ENCODE results near the gene NADSYN1. TPM values are rescaled to one million over a fixed set of nuclear protein-coding genes. Genes with fewer than 3 reads are reported as not detected.

The NADSYN1 gene
- total RNA-seq, 1 experiment from 2014 or later, result 79.7 TPM

- intact Hi-C loops (cut with micrococcal nuclease; ENCODE audit: unreplicated experiment), result no loop called here
- CTCF ChIA-PET, result no interaction called here
- H3K27me3 Mint-ChIP-seq (ENCODE audit: unreplicated experiment), result no peaks in the 10 kb centered on the region
- TF ChIP-seq, protein P1, sequence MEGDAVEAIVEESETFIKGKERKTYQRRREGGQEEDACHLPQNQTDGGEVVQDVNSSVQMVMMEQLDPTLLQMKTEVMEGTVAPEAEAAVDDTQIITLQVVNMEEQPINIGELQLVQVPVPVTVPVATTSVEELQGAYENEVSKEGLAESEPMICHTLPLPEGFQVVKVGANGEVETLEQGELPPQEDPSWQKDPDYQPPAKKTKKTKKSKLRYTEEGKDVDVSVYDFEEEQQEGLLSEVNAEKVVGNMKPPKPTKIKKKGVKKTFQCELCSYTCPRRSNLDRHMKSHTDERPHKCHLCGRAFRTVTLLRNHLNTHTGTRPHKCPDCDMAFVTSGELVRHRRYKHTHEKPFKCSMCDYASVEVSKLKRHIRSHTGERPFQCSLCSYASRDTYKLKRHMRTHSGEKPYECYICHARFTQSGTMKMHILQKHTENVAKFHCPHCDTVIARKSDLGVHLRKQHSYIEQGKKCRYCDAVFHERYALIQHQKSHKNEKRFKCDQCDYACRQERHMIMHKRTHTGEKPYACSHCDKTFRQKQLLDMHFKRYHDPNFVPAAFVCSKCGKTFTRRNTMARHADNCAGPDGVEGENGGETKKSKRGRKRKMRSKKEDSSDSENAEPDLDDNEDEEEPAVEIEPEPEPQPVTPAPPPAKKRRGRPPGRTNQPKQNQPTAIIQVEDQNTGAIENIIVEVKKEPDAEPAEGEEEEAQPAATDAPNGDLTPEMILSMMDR (IDR thresholded peaks at IDR 0.05; ENCODE audit: unreplicated experiment), result no peak
- H3K4me3 Mint-ChIP-seq (ENCODE audit: low read depth, unreplicated experiment), result no peak overlapping the region
- H3K36me3 Mint-ChIP-seq (ENCODE audit: insufficient read depth, unreplicated experiment), result peaks cover 44% of the 10 kb centered on the region
- no peaks in the 10 kb centered on the region for H3K9me3 Mint-ChIP-seq (ENCODE audit: low read depth, unreplicated experiment)
- no peak overlapping the region for H3K27ac Mint-ChIP-seq (ENCODE audit: unreplicated experiment)
- no TSS peak for BruUV-seq (replicated peaks)
- no peak for DNase-seq
- peaks cover 18% of the 10 kb centered on the region for H3K4me1 Mint-ChIP-seq (ENCODE audit: low read depth, unreplicated experiment)
Measured at GRCh38 chr11:71483692-71484091, 30.7 kb downstream of the NADSYN1 start.

DNA sequence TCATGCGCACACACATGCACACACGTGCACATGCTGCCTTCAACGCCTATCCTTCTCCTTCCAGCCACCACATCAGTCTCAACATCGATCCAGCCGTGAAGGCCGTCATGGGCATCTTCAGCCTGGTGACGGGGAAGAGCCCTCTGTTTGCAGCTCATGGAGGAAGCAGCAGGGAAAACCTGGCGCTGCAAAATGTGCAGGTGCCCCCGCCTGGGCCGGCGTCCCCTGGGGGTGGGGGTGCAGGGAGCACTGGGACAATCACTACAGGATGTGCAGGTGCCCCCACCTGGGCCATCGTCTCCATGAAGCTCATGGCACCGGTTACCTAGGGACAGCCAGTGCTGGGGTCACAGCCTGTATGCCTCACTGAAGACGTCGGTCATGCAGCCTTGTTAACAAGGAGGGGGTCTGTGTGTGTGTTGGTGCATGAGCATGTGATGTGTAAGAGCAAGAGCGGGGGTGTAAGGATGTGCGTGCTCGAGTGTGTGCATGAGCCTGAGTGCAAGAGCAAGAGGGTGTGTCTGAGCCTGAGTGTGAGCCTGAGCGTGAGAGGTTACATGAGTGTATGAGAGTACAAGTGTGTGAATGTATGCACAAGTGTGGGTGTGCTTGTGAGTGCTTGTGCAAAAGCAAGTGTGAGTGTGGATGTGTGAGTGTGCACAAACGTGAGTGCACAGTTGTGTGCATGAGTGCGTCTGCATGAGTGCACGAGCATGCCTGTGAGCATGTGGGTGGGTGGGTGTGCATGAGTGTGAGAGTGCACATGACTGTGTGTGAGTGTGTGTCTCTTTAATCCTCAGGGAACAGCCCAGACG, 31.5 kb downstream of the NADSYN1 start:
- intact Hi-C loops (cut with micrococcal nuclease; ENCODE audit: unreplicated experiment), result no loop called here
- no peak for DNase-seq
- peaks cover 39% of the 10 kb centered on the region for H3K36me3 Mint-ChIP-seq (ENCODE audit: insufficient read depth, unreplicated experiment)

DNA sequence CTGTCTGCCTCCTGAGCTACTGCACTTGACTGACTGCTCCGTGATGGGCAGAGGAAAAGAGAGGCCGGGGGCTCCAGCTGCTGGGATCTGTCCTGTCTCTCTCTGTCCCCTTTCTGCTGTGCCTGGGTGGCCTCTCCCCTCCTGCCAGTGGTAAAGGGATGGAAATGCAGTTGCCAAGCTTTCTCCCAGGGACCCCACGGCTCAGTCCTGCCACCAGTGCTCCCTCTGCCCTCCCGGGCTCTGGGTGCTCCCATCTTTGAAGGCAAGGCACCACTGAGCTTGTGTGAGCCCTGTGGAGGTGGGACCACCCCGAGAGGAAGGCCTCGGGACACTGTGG, 32.0 kb downstream of the NADSYN1 start:
- BruUV-seq (replicated peaks), result no TSS peak
- TF ChIP-seq, protein P1 (IDR thresholded peaks at IDR 0.05; ENCODE audit: unreplicated experiment), result no peak
- no peaks in the 10 kb centered on the region for H3K9me3 Mint-ChIP-seq (ENCODE audit: low read depth, unreplicated experiment)
- H3K4me3 Mint-ChIP-seq (ENCODE audit: low read depth, unreplicated experiment), result no peak overlapping the region
- peaks cover 40% of the 10 kb centered on the region for H3K36me3 Mint-ChIP-seq (ENCODE audit: insufficient read depth, unreplicated experiment)
- no peaks in the 10 kb centered on the region for H3K27me3 Mint-ChIP-seq (ENCODE audit: unreplicated experiment)
- CTCF ChIA-PET, result interaction anchor here (1.3 kb wide), 1 partner anchor 13 kb away, joined by 3 read pairs; no protein-coding TSS in a partner anchor
- DNase-seq, result no peak
- no peak overlapping the region for H3K27ac Mint-ChIP-seq (ENCODE audit: unreplicated experiment)
- H3K4me1 Mint-ChIP-seq (ENCODE audit: low read depth, unreplicated experiment), result peaks cover 19% of the 10 kb centered on the region
- intact Hi-C loops (cut with micrococcal nuclease; ENCODE audit: unreplicated experiment), result no loop called here

More for the DNA sequence above, 31.5 kb downstream of the NADSYN1 start:
- Mint-ChIP-seq H3K27me3 (ENCODE audit: unreplicated experiment) (no peaks in the 10 kb centered on the region), H3K27ac (ENCODE audit: unreplicated experiment) (no peak overlapping the region), H3K9me3 (ENCODE audit: low read depth, unreplicated experiment) (no peaks in the 10 kb centered on the region), H3K4me3 (ENCODE audit: low read depth, unreplicated experiment) (no peak overlapping the region), H3K4me1 (ENCODE audit: low read depth, unreplicated experiment) (peaks cover 19% of the 10 kb centered on the region)
- no TSS peak for BruUV-seq (replicated peaks)
- TF ChIP-seq, protein P1 (IDR thresholded peaks at IDR 0.05; ENCODE audit: unreplicated experiment), result no peak
- CTCF ChIA-PET, result interaction anchor here (1.3 kb wide), 1 partner anchor 12 kb away, joined by 3 read pairs; no protein-coding TSS in a partner anchor

DNA sequence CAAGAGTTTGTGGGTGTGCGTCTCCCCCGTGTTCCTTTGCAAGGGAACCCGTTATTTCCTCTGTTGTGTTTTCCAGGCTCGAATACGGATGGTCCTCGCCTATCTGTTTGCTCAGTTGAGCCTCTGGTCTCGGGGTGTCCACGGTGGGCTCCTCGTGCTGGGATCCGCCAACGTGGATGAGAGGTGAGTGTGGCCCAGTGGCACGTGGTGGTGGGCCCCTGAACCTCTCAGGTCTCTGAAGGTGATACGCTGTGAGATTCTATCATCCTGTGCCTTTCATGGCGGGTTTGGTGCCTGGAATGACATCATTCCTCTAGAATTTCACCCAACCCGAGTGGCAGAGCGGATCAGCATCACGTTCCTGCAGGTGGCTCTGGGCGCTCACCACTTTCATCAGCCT, 32.5 kb downstream of the NADSYN1 start:
- H3K4me3 Mint-ChIP-seq (ENCODE audit: low read depth, unreplicated experiment), result no peak overlapping the region
- CTCF ChIA-PET, result interaction anchor here (1.3 kb wide), 1 partner anchor 13 kb away, joined by 3 read pairs; no protein-coding TSS in a partner anchor
- no peaks in the 10 kb centered on the region for H3K9me3 Mint-ChIP-seq (ENCODE audit: low read depth, unreplicated experiment)
- TF ChIP-seq, protein P1 (IDR thresholded peaks at IDR 0.05; ENCODE audit: unreplicated experiment), result no peak
- no peak for DNase-seq
- intact Hi-C loops (cut with micrococcal nuclease; ENCODE audit: unreplicated experiment), result no loop called here
- peaks cover 45% of the 10 kb centered on the region for H3K36me3 Mint-ChIP-seq (ENCODE audit: insufficient read depth, unreplicated experiment)
- no peak overlapping the region for H3K27ac Mint-ChIP-seq (ENCODE audit: unreplicated experiment)
- no peaks in the 10 kb centered on the region for H3K27me3 Mint-ChIP-seq (ENCODE audit: unreplicated experiment)
- H3K4me1 Mint-ChIP-seq (ENCODE audit: low read depth, unreplicated experiment), result peaks cover 19% of the 10 kb centered on the region
- no TSS peak for BruUV-seq (replicated peaks)
